ENCODE measurements around the gene WDR59. TPM values are rescaled to one million over a fixed set of nuclear protein-coding genes. Genes with fewer than 3 reads are reported as not detected.
A peak's percentile ranks its signal among the peaks of the same experiment; 100 is the strongest.

Gene WDR59
- total RNA-seq, 8 experiments from 2014 or later = 13.2 to 66.4 (median 22.4) TPM

- no peak overlapping the region for H3K27ac ChIP-seq
Measured at GRCh38 chr16:74877706-74878105, 107.2 kb downstream of the WDR59 start.

GRCh38 chr16:74874912-74875546, 109.9 kb downstream of the WDR59 start:
- in situ Hi-C loops (cut with MboI; ENCODE audit: low pct_unique_long_range_greater_than_20kb in 2 of 9, low sequenced_read_pairs in 9 of 9, unreplicated experiment in 9 of 9) = loop anchor here in 5 of 9 experiments (25.0 kb wide), 1 partner anchor 163 kb away; the partner anchor contains the start of gene MLKL (in 5 of the 5)
- ATAC-seq (replicated peaks in 6 of 8) = no peak
- WGBS, 10 experiments = 40% methylated on average over 1 of the region's 13 CpGs; no CpG with 5 or more reads in 9 of the 10 experiments
- Histone ChIP-seq H3K4me1 (replicated peaks in 1 of 2) (peaks cover 0 to 3% of the 10 kb centered on the region in 2 donors), H3K4me3 (no peak overlapping the region), H3K27ac (no peak overlapping the region)

More at GRCh38 chr16:74877706-74878105, 107.2 kb downstream of the WDR59 start:
- in situ Hi-C loops (cut with MboI; ENCODE audit: low pct_unique_long_range_greater_than_20kb in 2 of 9, low sequenced_read_pairs in 9 of 9, unreplicated experiment in 9 of 9) = no loop called here
- Histone ChIP-seq H3K4me1 (replicated peaks in 1 of 2) (no peaks in the 10 kb centered on the region), H3K4me3 (no peak overlapping the region)
- WGBS, 10 experiments = 83 to 100% (median 99%) methylated on average over 1 to 7 of the region's 7 CpGs; no CpG with 5 or more reads in 4 of the 10 experiments
- no peak for ATAC-seq (replicated peaks in 6 of 8)

GRCh38 chr16:74874123-74874522, 110.8 kb downstream of the WDR59 start:
- H3K4me1 ChIP-seq (replicated peaks in 1 of 2) = peaks cover 0 to 3% of the 10 kb centered on the region in 2 donors
- H3K4me3 ChIP-seq = no peak overlapping the region
- in situ Hi-C loops (cut with MboI; ENCODE audit: low pct_unique_long_range_greater_than_20kb in 2 of 9, low sequenced_read_pairs in 9 of 9, unreplicated experiment in 9 of 9) = loop anchor here in 5 of 9 experiments (25.0 kb wide), 1 partner anchor 162 kb away; the partner anchor contains the start of gene MLKL (in 5 of the 5)
- no peak for ATAC-seq (replicated peaks in 6 of 8)
- no peak overlapping the region for H3K27ac ChIP-seq
- 90 to 100% (median 100%) methylated on average over 2 to 9 of the region's 14 CpGs; no CpG with 5 or more reads in 2 of the 10 experiments for WGBS, 10 experiments

GRCh38 chr16:74872302-74872701, 112.6 kb downstream of the WDR59 start:
- Histone ChIP-seq H3K4me3 (no peak overlapping the region), H3K4me1 (replicated peaks in 1 of 2) (peaks cover 0 to 3% of the 10 kb centered on the region in 2 donors), H3K27ac (no peak overlapping the region)
- WGBS, 10 experiments = 80 to 100% (median 95%) methylated on average over 1 to 2 of the region's 2 CpGs; no CpG with 5 or more reads in 4 of the 10 experiments
- ATAC-seq (replicated peaks in 6 of 8) = no peak
- in situ Hi-C loops (cut with MboI; ENCODE audit: low pct_unique_long_range_greater_than_20kb in 2 of 9, low sequenced_read_pairs in 9 of 9, unreplicated experiment in 9 of 9) = loop anchor here in 5 of 9 experiments (25.0 kb wide), 1 partner anchor 160 kb away; the partner anchor contains the start of gene MLKL (in 5 of the 5)

- 46 to 100% (median 67%) methylated on average over 1 to 5 of the region's 5 CpGs; no CpG with 5 or more reads in 3 of the 10 experiments for WGBS, 10 experiments
- peaks cover 4 to 5% of the 10 kb centered on the region in 2 donors for H3K4me1 ChIP-seq (replicated peaks in 1 of 2)
- no peak overlapping the region for H3K4me3 ChIP-seq
- no peak overlapping the region for H3K27ac ChIP-seq
- ATAC-seq (replicated peaks in 6 of 8) = peak in 6 of 8 experiments; percentile 46 to 89 (median 76)
- in situ Hi-C loops (cut with MboI; ENCODE audit: low pct_unique_long_range_greater_than_20kb in 2 of 9, low sequenced_read_pairs in 9 of 9, unreplicated experiment in 9 of 9) = loop anchor here in 5 of 9 experiments (25.0 kb wide), 1 partner anchor 159 kb away; the partner anchor contains the start of gene MLKL (in 5 of the 5)
Measured at GRCh38 chr16:74871608-74872007, 113.3 kb downstream of the WDR59 start.

- peak in 2 of 8 experiments; percentile 3 to 33 for ATAC-seq (replicated peaks in 6 of 8)
- peaks cover 10 to 11% of the 10 kb centered on the region in 2 donors for H3K4me1 ChIP-seq (replicated peaks in 1 of 2)
- in situ Hi-C loops (cut with MboI; ENCODE audit: low pct_unique_long_range_greater_than_20kb in 2 of 9, low sequenced_read_pairs in 9 of 9, unreplicated experiment in 9 of 9) = loop anchor here in 6 of 9 experiments (10.0 to 25.0 kb wide), 2 partner anchors 156 to 164 kb away; partner anchors contain the start of gene MLKL (in 6 of the 6)
- H3K4me3 ChIP-seq = no peak overlapping the region
- no peak overlapping the region for H3K27ac ChIP-seq
- 0 to 22% (median 6%) methylated on average over 2 to 6 of the region's 6 CpGs; no CpG with 5 or more reads in 2 of the 10 experiments for WGBS, 10 experiments
Measured at GRCh38 chr16:74868501-74868900, 116.4 kb downstream of the WDR59 start.

GRCh38 chr16:74868035-74868434, 116.9 kb downstream of the WDR59 start:
- in situ Hi-C loops (cut with MboI; ENCODE audit: low pct_unique_long_range_greater_than_20kb in 2 of 9, low sequenced_read_pairs in 9 of 9, unreplicated experiment in 9 of 9) = loop anchor here in 6 of 9 experiments (10.0 to 25.0 kb wide), 2 partner anchors 156 to 163 kb away; partner anchors contain the start of gene MLKL (in 6 of the 6)
- 29 to 85% (median 72%) methylated on average over 1 to 5 of the region's 5 CpGs for WGBS, 10 experiments
- Histone ChIP-seq H3K27ac (no peak overlapping the region), H3K4me1 (replicated peaks in 1 of 2) (peaks cover 10 to 11% of the 10 kb centered on the region in 2 donors), H3K4me3 (no peak overlapping the region)
- no peak for ATAC-seq (replicated peaks in 6 of 8)

- H3K27ac ChIP-seq = no peak overlapping the region
- peaks cover 10 to 11% of the 10 kb centered on the region in 2 donors for H3K4me1 ChIP-seq (replicated peaks in 1 of 2)
- ATAC-seq (replicated peaks in 6 of 8) = no peak
- H3K4me3 ChIP-seq = no peak overlapping the region
- in situ Hi-C loops (cut with MboI; ENCODE audit: low pct_unique_long_range_greater_than_20kb in 2 of 9, low sequenced_read_pairs in 9 of 9, unreplicated experiment in 9 of 9) = loop anchor here in 6 of 9 experiments (10.0 to 25.0 kb wide), 2 partner anchors 155 to 163 kb away; partner anchors contain the start of gene MLKL (in 6 of the 6)
- WGBS, 10 experiments = 48 to 100% (median 88%) methylated on average over 1 to 11 of the region's 15 CpGs; no CpG with 5 or more reads in 2 of the 10 experiments
Measured at GRCh38 chr16:74867281-74867849, 117.6 kb downstream of the WDR59 start.

GRCh38 chr16:74865922-74866598, 118.9 kb downstream of the WDR59 start:
- in situ Hi-C loops (cut with MboI; ENCODE audit: low pct_unique_long_range_greater_than_20kb in 2 of 9, low sequenced_read_pairs in 9 of 9, unreplicated experiment in 9 of 9) = loop anchor here in 6 of 9 experiments (10.0 to 25.0 kb wide), 2 partner anchors 154 to 161 kb away; partner anchors contain the start of gene MLKL (in 6 of the 6)
- 0 to 46% (median 15%) methylated on average over 1 to 8 of the region's 12 CpGs; no CpG with 5 or more reads in 4 of the 10 experiments for WGBS, 10 experiments
- Histone ChIP-seq H3K4me1 (replicated peaks in 1 of 2) (peaks cover 6 to 11% of the 10 kb centered on the region in 2 donors), H3K27ac (peak overlapping the region; percentile 38 to 46), H3K4me3 (no peak overlapping the region)
- peak; percentile 30 to 93 (median 87) for ATAC-seq (replicated peaks in 6 of 8)

GRCh38 chr16:74862743-74863244, 122.1 kb downstream of the WDR59 start:
- peaks cover 6 to 11% of the 10 kb centered on the region in 2 donors for H3K4me1 ChIP-seq (replicated peaks in 1 of 2)
- H3K4me3 ChIP-seq = no peak overlapping the region
- in situ Hi-C loops (cut with MboI; ENCODE audit: low pct_unique_long_range_greater_than_20kb in 2 of 9, low sequenced_read_pairs in 9 of 9, unreplicated experiment in 9 of 9) = loop anchor here in 6 of 9 experiments (10.0 to 25.0 kb wide), 2 partner anchors 150 to 158 kb away; partner anchors contain the start of gene MLKL (in 6 of the 6)
- WGBS, 10 experiments = 9 to 64% (median 38%) methylated on average over 3 to 10 of the region's 10 CpGs
- no peak overlapping the region for H3K27ac ChIP-seq
- ATAC-seq (replicated peaks in 6 of 8) = peak in 6 of 8 experiments; percentile 44 to 72 (median 55)

GRCh38 chr16:74852500-74852875, 132.4 kb downstream of the WDR59 start:
- WGBS, 10 experiments = 25 to 88% (median 60%) methylated on average over 2 to 4 of the region's 4 CpGs; no CpG with 5 or more reads in 2 of the 10 experiments
- Histone ChIP-seq H3K4me3 (no peak overlapping the region), H3K27ac (no peak overlapping the region), H3K4me1 (replicated peaks in 1 of 2) (no peaks in the 10 kb centered on the region)
- in situ Hi-C loops (cut with MboI; ENCODE audit: low pct_unique_long_range_greater_than_20kb in 2 of 9, low sequenced_read_pairs in 9 of 9, unreplicated experiment in 9 of 9) = loop anchor here in 6 of 9 experiments (10.0 to 25.0 kb wide), 2 partner anchors 138 to 140 kb away; partner anchors contain the start of gene MLKL (in 5 of the 6)
- ATAC-seq (replicated peaks in 6 of 8) = no peak

GRCh38 chr16:74850027-74850426, 134.9 kb downstream of the WDR59 start:
- ATAC-seq (replicated peaks in 6 of 8) = no peak
- H3K4me3 ChIP-seq = no peak overlapping the region
- 31 to 92% (median 71%) methylated on average over 2 to 7 of the region's 7 CpGs; no CpG with 5 or more reads in 3 of the 10 experiments for WGBS, 10 experiments
- no peaks in the 10 kb centered on the region for H3K4me1 ChIP-seq (replicated peaks in 1 of 2)
- in situ Hi-C loops (cut with MboI; ENCODE audit: low pct_unique_long_range_greater_than_20kb in 2 of 9, low sequenced_read_pairs in 9 of 9, unreplicated experiment in 9 of 9) = loop anchor here in 6 of 9 experiments (10.0 to 25.0 kb wide), 2 partner anchors 135 to 138 kb away; partner anchors contain the start of gene MLKL (in 5 of the 6)
- no peak overlapping the region for H3K27ac ChIP-seq

All from motor neuron (in vitro differentiated cells).